ENCODE data around the gene DCLRE1B. TPM values are rescaled to one million over a fixed set of nuclear protein-coding genes. Genes with fewer than 3 reads are reported as not detected.

DCLRE1B gene
- total and polyA plus RNA-seq, 11 donors = 0.38 to 6.0 (median 2.2) TPM

- WGBS, 4 donors = 91 to 96% (median 95%) methylated on average over 1 of the region's 1 CpG
- intact Hi-C loops (cut with DNase I) = no loop called here
- H3K9me3 ChIP-seq = no peaks in the 10 kb centered on the region
- H3K27ac ChIP-seq = no peak overlapping the region
- peaks cover 0 to 99% (median 91%) of the 10 kb centered on the region in 9 donors for H3K36me3 ChIP-seq
- DNase-seq (no peak), ATAC-seq (no peak)
- no peak overlapping the region for H3K4me3 ChIP-seq
- TF ChIP-seq POLR2A (IDR thresholded peaks at IDR 0.05) = no peak
- no peak for TF ChIP-seq CTCF (IDR thresholded peaks at IDR 0.05)
- no peaks in the 10 kb centered on the region for H3K4me1 ChIP-seq
- no peaks in the 10 kb centered on the region for H3K27me3 ChIP-seq
Observed at GRCh38 chr1:113958691-113959090, 53.6 kb downstream of the DCLRE1B start.

- intact Hi-C loops (cut with DNase I) = loop anchor here in 3 of 10 donors (5.0 to 10.0 kb wide), 2 partner anchors 126 to 139 kb away; no protein-coding TSS in a partner anchor
- no peak for ATAC-seq
Observed at GRCh38 chr1:113963281-113963906, 58.3 kb downstream of the DCLRE1B start.

More at GRCh38 chr1:113963281-113963906, 58.3 kb downstream of the DCLRE1B start:
- no peaks in the 10 kb centered on the region for H3K27me3 ChIP-seq
- no peaks in the 10 kb centered on the region for H3K9me3 ChIP-seq
- no peak overlapping the region for H3K27ac ChIP-seq
- TF ChIP-seq POLR2A (IDR thresholded peaks at IDR 0.05) (no peak), CTCF (IDR thresholded peaks at IDR 0.05) (peak in 2 of 12 donors; percentile 6 to 11)
- WGBS, 4 donors = 88 to 93% (median 92%) methylated on average over 12 of the region's 12 CpGs
- DNase-seq = no peak
- H3K4me3 ChIP-seq = no peak overlapping the region
- H3K36me3 ChIP-seq = peaks cover 0 to 99% (median 89%) of the 10 kb centered on the region in 9 donors
- H3K4me1 ChIP-seq = no peaks in the 10 kb centered on the region

Other genes starting within 250 kb of the DCLRE1B start
- gene PHTF1, start 145.8 kb upstream of the DCLRE1B start, total RNA-seq = 10 to 100 TPM in 8 of 9 donors, 1 to 10 TPM in 1; 5.5 to 19.7 (median 11.9) TPM
- 10 to 100 TPM in 1 of 2 donors, 1 to 10 TPM in 1; 3.2 to 13.6 TPM for gene PHTF1, start 145.8 kb upstream of the DCLRE1B start, polyA plus RNA-seq
- 10 to 100 TPM in 5 of 9 donors, 1 to 10 TPM in 4; 7.8 to 17.8 (median 10.6) TPM for gene RSBN1, start 92.8 kb upstream of the DCLRE1B start, total RNA-seq
- gene RSBN1, start 92.8 kb upstream of the DCLRE1B start, polyA plus RNA-seq = 1 to 10 TPM; 2.5 to 3.7 TPM
- 1 to 10 TPM in 2 of 9 donors, under 1 TPM in 7; 0.16 to 4.2 (median 0.60) TPM for gene PTPN22, start 33.6 kb upstream of the DCLRE1B start, total RNA-seq
- under 1 TPM; 0.21 to 0.23 TPM for gene PTPN22, start 33.6 kb upstream of the DCLRE1B start, polyA plus RNA-seq
- gene BCL2L15, start 17.7 kb upstream of the DCLRE1B start, total RNA-seq = under 1 TPM in 4 of 9 donors, not detected in 5; 0.07 to 0.61 (median 0.38) TPM
- gene BCL2L15, start 17.7 kb upstream of the DCLRE1B start, polyA plus RNA-seq = under 1 TPM; 0.01 to 0.08 TPM
- gene AP4B1, start 527 bp upstream of the DCLRE1B start, total RNA-seq = 10 to 100 TPM in 6 of 9 donors, 1 to 10 TPM in 3; 7.3 to 17.2 (median 10.8) TPM
- 1 to 10 TPM; 7.5 to 9.4 TPM for gene AP4B1, start 527 bp upstream of the DCLRE1B start, polyA plus RNA-seq
- 100 to 1,000 TPM in 1 of 9 donors, 10 to 100 TPM in 8; 41.8 to 102 (median 62.7) TPM for gene HIPK1, start 24.0 kb downstream of the DCLRE1B start, total RNA-seq
- 10 to 100 TPM in 1 of 2 donors, 1 to 10 TPM in 1; 7.0 to 24.9 TPM for gene HIPK1, start 24.0 kb downstream of the DCLRE1B start, polyA plus RNA-seq
- gene OLFML3, start 74.1 kb downstream of the DCLRE1B start, total RNA-seq = 10 to 100 TPM in 7 of 9 donors, 1 to 10 TPM in 2; 5.3 to 27.2 (median 13.5) TPM
- 1 to 10 TPM; 5.1 to 7.8 TPM for gene OLFML3, start 74.1 kb downstream of the DCLRE1B start, polyA plus RNA-seq
- under 1 TPM in 3 of 9 donors, not detected in 6; 0.11 to 0.77 (median 0.20) TPM for gene SYT6, start 248.5 kb downstream of the DCLRE1B start, total RNA-seq
- gene SYT6, start 248.5 kb downstream of the DCLRE1B start, polyA plus RNA-seq = under 1 TPM in 1 of 2 donors, not detected in 1; 0.08 TPM

Measured in heart left ventricle (tissue), 16 donors.